Esophagus muscularis mucosa (tissue), 4 donors: Measurements from ENCODE around the gene GPR158. TPM values are rescaled to one million over a fixed set of nuclear protein-coding genes. Genes with fewer than 3 reads are reported as not detected.

ENCODE experiments used
- DNase-seq: peaks from one replicate; pipeline ENCODE4 v3.0.0-alpha.2; 2017; ENCODE audit errors: extremely low spot score
- H3K27ac ChIP-seq, 4 donors: fragments of 200-600 bp; sonication (generic); replicated peaks in 1 of 4; 1 replicate in 3 of 4; 2 replicates in 1 of 4; pipeline ENCODE4 v1.5.1; 2016 to 2019; ENCODE audit warnings: mild to moderate bottlenecking in 1 of 4
- H3K27me3 ChIP-seq, 4 donors: fragments of 200-600 bp; sonication (generic); one replicate each; pipeline versions ENCODE4 v1.5.1 to v1.6.0; 2016 to 2019
- H3K36me3 ChIP-seq, 4 donors: fragments of 200-600 bp; sonication (generic); one replicate each; pipeline ENCODE4 v1.5.1; 2016 to 2019
- H3K4me1 ChIP-seq, 4 donors: fragments of 200-600 bp; sonication (generic); one replicate each; pipeline ENCODE4 v1.5.1; 2016 to 2019
- H3K4me3 ChIP-seq, 4 donors: fragments of 200-600 bp; sonication (generic); 1 replicate in 2 of 4; 2 replicates in 2 of 4; pipeline ENCODE4 v1.5.1; 2016 to 2019; ENCODE audit warnings: mild to moderate bottlenecking in 4 of 4, moderate library complexity in 1 of 4
- H3K9me3 ChIP-seq, 4 donors: fragments of 200-600 bp; sonication (generic); 1 replicate in 3 of 4; 2 replicates in 1 of 4; pipeline ENCODE4 v1.5.1; 2016 to 2019
- CTCF ChIP-seq, 3 experiments: fragments of 200-600 bp in 2 of 3; fragments of 450-650 bp in 1 of 3; sonication (generic) in 2 of 3; IDR thresholded peaks; one replicate each; pipeline ENCODE4 v1.5.1; 2017 to 2019; ENCODE audit warnings: antibody characterized with exemption in 3 of 3, mild to moderate bottlenecking in 2 of 3, moderate library complexity in 1 of 3
- EP300 ChIP-seq: sonication (generic); formaldehyde crosslinking; IDR thresholded peaks from one replicate; pipeline ENCODE4 v1.6.1; 2017; ENCODE audit warnings: antibody characterized with exemption
- POLR2A ChIP-seq: fragments of 450-650 bp; IDR thresholded peaks from one replicate; pipeline ENCODE4 v1.6.1; 2017; ENCODE audit warnings: antibody characterized with exemption, moderate library complexity, mild to moderate bottlenecking, low read depth
- POLR2AphosphoS5 ChIP-seq, 2 donors: sonication (generic); formaldehyde crosslinking; IDR thresholded peaks; one replicate each; pipeline ENCODE4 v1.6.1; 2017; ENCODE audit warnings: antibody characterized with exemption in 2 of 2
- WGBS: methylation state at CpG from one replicate; pipeline ENCODE4 v1.1.5; 2018; 5-methylcytosine and 5-hydroxymethylcytosine counted together
- intact Hi-C: fragments of 100-400 bp; cut with DNase I; formaldehyde crosslinking; loops from one replicate; pipeline ENCODE4 v1.15.1; 2023
- total RNA-seq, 4 donors: library from RNA; depleted of rRNA; stranded (reverse); fragments of >200 nt; gene quantifications; one replicate each; pipeline versions ENCODE4 v1.1.0 to v1.2.1, GENCODE V29; 2016

GPR158 gene
- total RNA-seq, 4 donors from 2014 or later = under 0.01 to 0.50 (median 0.13) TPM

- no peaks in the 10 kb centered on the region for H3K27me3 ChIP-seq
- no peak overlapping the region for H3K4me3 ChIP-seq
- WGBS = 60% methylated on average over 1 of the region's 1 CpG
- TF ChIP-seq CTCF (IDR thresholded peaks at IDR 0.05) = no peak
- no peak for TF ChIP-seq POLR2A
- TF ChIP-seq EP300 = no peak
- TF ChIP-seq POLR2AphosphoS5 (IDR thresholded peaks at IDR 0.05) = no peak
- no peaks in the 10 kb centered on the region for H3K36me3 ChIP-seq
- intact Hi-C loops = no loop called here
- no peaks in the 10 kb centered on the region for H3K4me1 ChIP-seq
- H3K27ac ChIP-seq = no peak overlapping the region
- DNase-seq = no peak
- no peaks in the 10 kb centered on the region for H3K9me3 ChIP-seq
Observed at GRCh38 chr10:25405871-25406270, 231.1 kb downstream of the GPR158 start.

DNA sequence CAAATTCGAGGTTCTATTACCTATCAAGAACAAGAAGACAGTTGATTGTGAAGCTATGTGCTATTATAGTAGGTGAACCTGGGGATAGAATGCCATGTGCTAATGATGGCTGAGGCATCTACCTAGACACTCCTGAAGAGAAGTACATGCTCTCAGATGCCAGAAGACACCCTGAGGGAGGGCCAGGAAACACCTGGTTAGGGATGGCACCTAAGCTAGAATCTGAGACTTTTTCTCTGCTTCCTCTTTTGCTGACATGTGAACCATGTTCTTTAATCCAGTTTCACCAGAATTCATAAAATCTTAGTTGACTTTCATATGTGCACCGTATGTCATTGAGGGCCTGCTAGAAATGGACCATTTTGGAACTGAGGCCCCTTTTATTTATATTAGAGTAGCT, 242.8 kb downstream of the GPR158 start:
- H3K36me3 ChIP-seq = no peaks in the 10 kb centered on the region
- H3K4me1 ChIP-seq = no peaks in the 10 kb centered on the region
- no peak overlapping the region for H3K27ac ChIP-seq
- WGBS = 66% methylated on average over 2 of the region's 2 CpGs
- TF ChIP-seq CTCF (IDR thresholded peaks at IDR 0.05) = no peak
- TF ChIP-seq POLR2AphosphoS5 (IDR thresholded peaks at IDR 0.05) = no peak
- TF ChIP-seq EP300 = no peak
- no peak for TF ChIP-seq POLR2A
- H3K27me3 ChIP-seq = no peaks in the 10 kb centered on the region
- no peak overlapping the region for H3K4me3 ChIP-seq
- no peak for DNase-seq
- peaks cover 0 to 4% (median 0%) of the 10 kb centered on the region in 4 donors for H3K9me3 ChIP-seq
- intact Hi-C loops = no loop called here

DNA sequence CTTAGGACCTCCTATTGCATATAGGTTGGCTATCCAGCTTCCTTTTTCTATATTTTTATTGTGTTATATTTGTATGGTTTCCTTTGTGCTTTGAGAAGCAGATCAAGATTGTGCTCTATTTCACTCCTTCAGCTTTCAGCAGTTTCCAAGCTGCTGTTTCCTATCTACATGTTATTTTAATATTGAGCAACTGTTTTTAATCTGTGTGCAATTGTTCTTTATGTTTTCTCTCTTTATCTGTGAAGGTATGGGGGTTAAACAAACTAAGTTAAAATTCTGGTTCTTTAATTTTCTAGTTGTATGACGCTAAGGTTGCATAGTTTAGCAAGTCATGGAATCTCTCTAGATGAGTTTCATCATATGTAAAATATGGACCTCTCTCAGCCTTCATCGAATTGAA, 251.0 kb downstream of the GPR158 start:
- intact Hi-C loops = no loop called here
- Histone ChIP-seq H3K36me3 (no peaks in the 10 kb centered on the region), H3K27me3 (no peaks in the 10 kb centered on the region), H3K27ac (no peak overlapping the region), H3K9me3 (no peaks in the 10 kb centered on the region), H3K4me3 (no peak overlapping the region), H3K4me1 (no peaks in the 10 kb centered on the region)
- no peak for DNase-seq
- WGBS = 74% methylated on average over 2 of the region's 2 CpGs
- no peak for TF ChIP-seq CTCF (IDR thresholded peaks at IDR 0.05)
- TF ChIP-seq POLR2AphosphoS5 (IDR thresholded peaks at IDR 0.05) = no peak
- TF ChIP-seq POLR2A = no peak
- TF ChIP-seq EP300 = no peak

DNA sequence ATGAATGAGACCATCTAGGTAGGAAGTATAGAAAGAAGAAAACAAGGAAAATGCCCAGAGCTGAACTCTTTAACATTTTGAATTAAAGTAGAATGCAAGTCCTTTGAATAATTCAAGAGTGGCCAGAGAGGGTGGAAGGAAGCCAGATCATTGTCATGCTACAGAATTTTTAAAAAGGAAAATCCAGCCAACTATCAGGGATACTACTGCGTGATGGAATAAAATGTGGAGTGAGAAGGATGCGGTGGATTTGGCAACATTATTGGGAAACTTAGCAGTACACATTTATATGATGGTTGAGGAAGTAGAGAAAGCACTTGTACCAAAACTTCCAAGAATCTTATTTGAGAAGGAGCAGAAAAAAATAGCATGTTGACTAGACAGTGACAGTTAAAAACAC, 261.6 kb downstream of the GPR158 start:
- H3K4me3 ChIP-seq = no peak overlapping the region
- H3K9me3 ChIP-seq = no peaks in the 10 kb centered on the region
- no peak overlapping the region for H3K27ac ChIP-seq
- TF ChIP-seq POLR2AphosphoS5 (IDR thresholded peaks at IDR 0.05) (no peak), CTCF (IDR thresholded peaks at IDR 0.05) (no peak), EP300 (no peak), POLR2A (no peak)
- no peaks in the 10 kb centered on the region for H3K36me3 ChIP-seq
- no peaks in the 10 kb centered on the region for H3K27me3 ChIP-seq
- no peaks in the 10 kb centered on the region for H3K4me1 ChIP-seq
- intact Hi-C loops = no loop called here
- WGBS = 67% methylated on average over 2 of the region's 2 CpGs
- no peak for DNase-seq

- 63% methylated on average over 1 of the region's 1 CpG for WGBS
- intact Hi-C loops = no loop called here
- TF ChIP-seq EP300 (no peak), POLR2A (no peak), POLR2AphosphoS5 (IDR thresholded peaks at IDR 0.05) (no peak), CTCF (IDR thresholded peaks at IDR 0.05) (no peak)
- no peak for DNase-seq
- Histone ChIP-seq H3K27me3 (no peaks in the 10 kb centered on the region), H3K36me3 (no peaks in the 10 kb centered on the region), H3K4me1 (no peaks in the 10 kb centered on the region), H3K9me3 (no peaks in the 10 kb centered on the region), H3K27ac (no peak overlapping the region), H3K4me3 (no peak overlapping the region)
Observed at GRCh38 chr10:25441270-25441669, 266.5 kb downstream of the GPR158 start.
